ENCODE measurements around the gene DHRS11.

GRCh38 chr17:36544044-36544306 is 47.7 kb upstream of the DHRS11 start:
- no peak for TF ChIP-seq CTCF (IDR thresholded peaks at IDR 0.05)
- no peak for TF ChIP-seq EP300 (IDR thresholded peaks at IDR 0.05)
- TF ChIP-seq POLR2AphosphoS5 (IDR thresholded peaks at IDR 0.05), result peak in 2 of 3 donors; percentile 5 to 18
